Measurements from ENCODE around the gene DPP10. TPM values are rescaled to one million over a fixed set of nuclear protein-coding genes. Genes with fewer than 3 reads are reported as not detected.

The DPP10 gene
- total and polyA plus RNA-seq, 10 of the 15 experiments (the other 5 are each of a cell fraction or from before 2014, with no cell fraction given) = not detected

DNA sequence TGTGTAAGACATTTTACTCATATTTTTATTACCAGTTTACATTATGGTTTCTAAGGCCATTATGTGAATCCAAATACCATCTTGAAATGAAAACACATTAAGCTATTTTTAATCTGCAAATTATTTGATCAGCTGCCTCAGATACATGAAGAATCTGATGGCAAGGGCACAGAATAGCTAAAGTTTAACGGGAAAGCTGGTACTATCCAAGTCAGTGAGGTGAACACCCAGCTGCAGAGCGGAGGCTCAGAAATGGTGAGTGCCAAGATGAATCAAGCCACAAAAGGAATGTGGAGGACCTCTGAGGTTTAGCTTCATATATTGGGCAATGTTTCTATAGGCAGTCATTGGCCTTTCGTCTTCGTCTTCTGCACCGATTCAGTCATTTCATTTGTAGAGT is 75.1 kb downstream of the DPP10 start:
- 65% methylated on average over 5 of the region's 5 CpGs for WGBS (ENCODE audit: insufficient coverage, insufficient replicate concordance, low lambda C conversion rate, missing lambda C conversion rate)
- no TSS peak for BruUV-seq (replicated peaks)
- POLR2A ChIA-PET = no interaction called here

More for the DNA sequence above, 75.1 kb downstream of the DPP10 start:
- Histone ChIP-seq H3K27ac (ENCODE audit: control insufficient read depth, insufficient read depth) (no peak overlapping the region), H4K20me1 (ENCODE audit: control insufficient read depth, insufficient read depth) (no peaks in the 10 kb centered on the region), H3K9me3 (replicated peaks; ENCODE audit: control insufficient read depth, insufficient read depth, low read length) (no peaks in the 10 kb centered on the region), H3K36me3 (ENCODE audit: control insufficient read depth in 2 of 2, insufficient read depth in 2 of 2, low read length in 1 of 2) (no peaks in the 10 kb centered on the region), H3K4me2 (ENCODE audit: control insufficient read depth, insufficient read depth) (no peak overlapping the region), H3K27me3 (replicated peaks in 1 of 2; ENCODE audit: control insufficient read depth in 2 of 2, insufficient read depth in 2 of 2, low read length in 1 of 2) (no peaks in the 10 kb centered on the region), H3K79me2 (ENCODE audit: control insufficient read depth, insufficient read depth, low read length) (no peaks in the 10 kb centered on the region), H2AFZ (ENCODE audit: control insufficient read depth, low read depth, low read length) (no peak overlapping the region), H3K4me3 (no peak overlapping the region), H3K4me1 (ENCODE audit: control insufficient read depth, insufficient read depth, low read length) (no peaks in the 10 kb centered on the region), H3K9ac (ENCODE audit: control insufficient read depth, insufficient read depth, low read length) (no peak overlapping the region)
- RAD21 ChIA-PET (ENCODE audit: unreplicated experiment) = no interaction called here
- CTCF ChIA-PET = no interaction called here
- DNase-seq (ENCODE audit: low read depth, low spot score) = no peak
- intact Hi-C loops (cut with micrococcal nuclease; ENCODE audit: unreplicated experiment) = no loop called here
- ATAC-seq = no peak
- no peak for FAIRE-seq
- in situ Hi-C loops (cut with MboI) = no loop called here
- TF ChIP-seq POLR2AphosphoS5 (IDR thresholded peaks at IDR 0.05; ENCODE audit: low read length) (no peak), E2F8 (IDR thresholded peaks at IDR 0.05; ENCODE audit: low read depth, partially characterized antibody) (no peak), MTA2 (IDR thresholded peaks at IDR 0.05; ENCODE audit: low read depth) (no peak), CTCF (IDR thresholded peaks at IDR 0.05 in 2 of 3, conservative IDR thresholded peaks at IDR 0.05 in 1 of 3; ENCODE audit: control insufficient read depth in 2 of 3, extremely low read depth in 1 of 3, insufficient read depth in 1 of 3, low read depth in 3 of 3, low read length in 3 of 3) (no peak), ZBTB11 (CRISPR knock-in tag; IDR thresholded peaks at IDR 0.05) (no peak), ZNF274 (IDR thresholded peaks at IDR 0.05; ENCODE audit: insufficient read depth, insufficient read length) (no peak), NR2C2 (IDR thresholded peaks at IDR 0.05; ENCODE audit: borderline replicate concordance, control insufficient read depth, insufficient read length, low read depth) (no peak), ETV6 (conservative IDR thresholded peaks at IDR 0.05 in 1 of 2, IDR thresholded peaks at IDR 0.05 in 1 of 2; ENCODE audit: borderline replicate concordance in 1 of 2, low read depth in 1 of 2) (no peak)
- SMC1A ChIA-PET (ENCODE audit: uncharacterized antibody, unreplicated experiment) = interaction anchor here (0.6 kb wide), 1 partner anchor 44 kb away, joined by 3 read pairs; no protein-coding TSS in a partner anchor

Data from GM12878 (cell line).